HEK293 (cell line): ENCODE data around the gene SNTG2.

Source experiments
- CTCF ChIA-PET: fragments of 350-600 bp; formaldehyde crosslinking; extraction: SDS; loops from one replicate; lab custom pipeline; 2021; ENCODE audit warnings: antibody characterized with exemption; lab: Yijun Ruan, JAX
- POLR2A ChIA-PET: fragments of 300-600 bp; formaldehyde crosslinking; extraction: SDS; loops from one replicate; lab custom pipeline; 2020; ENCODE audit warnings: antibody characterized with exemption, inconsistent platforms; lab: Yijun Ruan, JAX
- H3K27ac ChIP-seq: fragments of 200-500 bp; sonication (Bioruptor generic); 2 replicates; pipeline ENCODE4 v1.5.1; 2014; ENCODE audit warnings: low read depth, low read length, control low read depth, inconsistent platforms; ENCODE audit errors: extremely low read depth
- H3K36me3 ChIP-seq, 2 experiments: fragments of 200-500 bp in 1 of 2; sonication (Bioruptor generic) in 1 of 2; 1 replicate in 1 of 2; 2 replicates in 1 of 2; pipeline ENCODE4 v1.5.1; 2014 to 2017; ENCODE audit warnings: inconsistent platforms in 2 of 2, low read length in 2 of 2; ENCODE audit not compliant: control insufficient read depth in 2 of 2, insufficient read depth in 1 of 2
- H3K4me1 ChIP-seq: fragments of 200-500 bp; sonication (Bioruptor generic); 2 replicates; pipeline ENCODE4 v1.5.1; 2014; ENCODE audit warnings: mild to moderate bottlenecking, low read length, inconsistent platforms; ENCODE audit not compliant: control insufficient read depth, insufficient read depth
- H3K4me3 ChIP-seq: 2 replicates; pipeline ENCODE4 v1.5.1; 2011; ENCODE audit warnings: low read depth, mild to moderate bottlenecking, control low read depth, low read length, moderate library complexity
- H3K9me3 ChIP-seq: fragments of 200-500 bp; sonication (Bioruptor generic); 2 replicates; pipeline ENCODE4 v1.5.1; 2014; ENCODE audit warnings: low read depth, low read length, inconsistent platforms; ENCODE audit not compliant: control insufficient read depth, insufficient read depth
- HOXA7 ChIP-seq: sonication (generic); formaldehyde crosslinking; IDR thresholded peaks from 2 replicates; pipeline ENCODE4 v1.8.1; 2022; ENCODE audit warnings: missing genetic modification reagents, borderline replicate concordance
- OVOL3 ChIP-seq: fragments of 450-650 bp; formaldehyde crosslinking; IDR thresholded peaks from 2 replicates; pipeline ENCODE4 v1.5.1; 2016; ENCODE audit warnings: missing biosample characterization, missing genetic modification characterization
- YY1 ChIP-seq: fragments of 450-650 bp; formaldehyde crosslinking; IDR thresholded peaks from 2 replicates; pipeline ENCODE4 v1.5.1; 2018; ENCODE audit warnings: missing biosample characterization, missing genetic modification characterization
- ZBTB17 ChIP-seq: fragments of 450-650 bp; formaldehyde crosslinking; IDR thresholded peaks from 2 replicates; pipeline ENCODE4 v1.5.1; 2016; ENCODE audit warnings: missing biosample characterization, missing genetic modification characterization
- ZBTB48 ChIP-seq: fragments of 450-650 bp; formaldehyde crosslinking; IDR thresholded peaks from 2 replicates; pipeline ENCODE4 v1.5.1; 2016; ENCODE audit warnings: missing biosample characterization, missing genetic modification characterization
- ZNF10 ChIP-seq: fragments of 450-650 bp; formaldehyde crosslinking; IDR thresholded peaks from 2 replicates; pipeline ENCODE4 v1.5.1; 2017; ENCODE audit warnings: missing biosample characterization, missing genetic modification characterization
- ZNF214 ChIP-seq: fragments of 450-650 bp; formaldehyde crosslinking; IDR thresholded peaks from 2 replicates; pipeline ENCODE4 v1.5.1; 2017; ENCODE audit warnings: missing biosample characterization, mild to moderate bottlenecking, missing genetic modification characterization, borderline replicate concordance
- ZNF223 ChIP-seq: fragments of 450-650 bp; formaldehyde crosslinking; IDR thresholded peaks from 2 replicates; pipeline ENCODE4 v1.5.1; 2016; ENCODE audit warnings: missing biosample characterization, missing genetic modification characterization
- ZNF292 ChIP-seq: fragments of 450-650 bp; formaldehyde crosslinking; IDR thresholded peaks from 2 replicates; pipeline ENCODE4 v1.5.1; 2016; ENCODE audit warnings: low read depth, missing biosample characterization, missing genetic modification characterization, borderline replicate concordance
- ZNF391 ChIP-seq: fragments of 450-650 bp; formaldehyde crosslinking; IDR thresholded peaks from 2 replicates; pipeline ENCODE4 v1.5.1; 2016; ENCODE audit warnings: low read depth, missing biosample characterization, missing genetic modification characterization, borderline replicate concordance
- ZNF664 ChIP-seq: fragments of 450-650 bp; formaldehyde crosslinking; IDR thresholded peaks from 2 replicates; pipeline ENCODE4 v1.5.1; 2016; ENCODE audit warnings: missing biosample characterization, missing genetic modification characterization
- ZNF768 ChIP-seq: fragments of 450-650 bp; formaldehyde crosslinking; IDR thresholded peaks from 2 replicates; pipeline ENCODE4 v1.5.1; 2018; ENCODE audit warnings: missing biosample characterization, mild to moderate bottlenecking, missing genetic modification characterization
- ZNF792 ChIP-seq: fragments of 450-650 bp; formaldehyde crosslinking; IDR thresholded peaks from 2 replicates; pipeline ENCODE4 v1.5.1; 2016; ENCODE audit warnings: missing biosample characterization, missing genetic modification characterization
- TF ChIP-seq, protein P1 (sequence below): fragments of 450-650 bp; formaldehyde crosslinking; IDR thresholded peaks from 2 replicates; pipeline ENCODE4 v1.5.1; 2016; ENCODE audit warnings: missing biosample characterization, missing genetic modification characterization, borderline replicate concordance
- TF ChIP-seq, protein P2 (sequence below): fragments of 450-650 bp; formaldehyde crosslinking; IDR thresholded peaks from 2 replicates; pipeline ENCODE4 v1.5.1; 2016; ENCODE audit warnings: missing biosample characterization, missing genetic modification characterization

SNTG2 gene

DNA sequence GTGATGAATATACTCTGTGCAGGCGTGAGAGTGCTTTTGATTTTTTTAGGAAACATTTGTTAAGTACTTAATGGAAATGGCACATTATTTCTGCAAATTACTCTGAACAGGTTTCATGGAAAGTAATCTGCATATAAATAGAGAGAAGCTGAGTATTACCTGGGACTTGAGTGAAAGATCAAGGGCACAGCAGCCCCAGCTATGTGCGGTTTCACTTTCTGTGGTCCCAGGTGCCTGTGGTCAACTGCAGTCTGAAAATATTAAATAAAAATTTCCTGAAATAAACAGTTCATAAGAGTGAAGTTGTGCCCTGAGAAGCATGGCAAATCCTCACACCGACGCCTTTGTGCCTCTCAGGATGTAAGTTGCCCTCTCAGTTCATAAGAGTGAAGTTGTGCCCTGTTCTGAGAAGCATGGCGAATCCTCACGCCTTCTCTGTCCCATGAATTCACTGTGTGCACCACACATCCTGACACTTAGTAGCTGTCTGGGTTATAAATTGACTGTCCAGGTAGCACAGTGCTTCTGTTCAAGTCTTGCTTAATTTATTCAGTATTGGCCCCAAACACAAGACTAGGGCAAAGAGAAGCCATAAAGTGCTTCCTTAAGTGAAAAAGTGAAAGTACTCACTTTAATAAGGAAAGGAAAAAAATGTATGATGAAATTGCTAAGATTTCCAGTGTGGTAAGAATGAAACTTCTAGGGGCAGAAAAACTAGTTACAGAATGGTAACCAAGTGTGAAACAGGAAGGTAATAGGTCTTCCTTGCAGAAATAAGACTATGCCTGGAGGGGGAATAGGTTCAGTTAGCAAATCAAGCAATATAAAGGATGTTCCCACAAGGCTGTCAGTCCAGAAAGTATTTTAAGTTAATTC lies 4.3 kb upstream of the SNTG2 start:
- CTCF ChIA-PET = no interaction called here
- TF ChIP-seq ZNF292 (tag by site-specific recombination) (no peak), ZNF768 (no peak), YY1 (no peak), HOXA7 (CRISPR knock-in tag) (no peak), ZNF664 (tag by site-specific recombination) (no peak), ZNF214 (tag by site-specific recombination) (no peak), ZBTB48 (tag by site-specific recombination) (no peak), ZNF10 (tag by site-specific recombination) (no peak), OVOL3 (no peak)
- TF ChIP-seq, protein P1, sequence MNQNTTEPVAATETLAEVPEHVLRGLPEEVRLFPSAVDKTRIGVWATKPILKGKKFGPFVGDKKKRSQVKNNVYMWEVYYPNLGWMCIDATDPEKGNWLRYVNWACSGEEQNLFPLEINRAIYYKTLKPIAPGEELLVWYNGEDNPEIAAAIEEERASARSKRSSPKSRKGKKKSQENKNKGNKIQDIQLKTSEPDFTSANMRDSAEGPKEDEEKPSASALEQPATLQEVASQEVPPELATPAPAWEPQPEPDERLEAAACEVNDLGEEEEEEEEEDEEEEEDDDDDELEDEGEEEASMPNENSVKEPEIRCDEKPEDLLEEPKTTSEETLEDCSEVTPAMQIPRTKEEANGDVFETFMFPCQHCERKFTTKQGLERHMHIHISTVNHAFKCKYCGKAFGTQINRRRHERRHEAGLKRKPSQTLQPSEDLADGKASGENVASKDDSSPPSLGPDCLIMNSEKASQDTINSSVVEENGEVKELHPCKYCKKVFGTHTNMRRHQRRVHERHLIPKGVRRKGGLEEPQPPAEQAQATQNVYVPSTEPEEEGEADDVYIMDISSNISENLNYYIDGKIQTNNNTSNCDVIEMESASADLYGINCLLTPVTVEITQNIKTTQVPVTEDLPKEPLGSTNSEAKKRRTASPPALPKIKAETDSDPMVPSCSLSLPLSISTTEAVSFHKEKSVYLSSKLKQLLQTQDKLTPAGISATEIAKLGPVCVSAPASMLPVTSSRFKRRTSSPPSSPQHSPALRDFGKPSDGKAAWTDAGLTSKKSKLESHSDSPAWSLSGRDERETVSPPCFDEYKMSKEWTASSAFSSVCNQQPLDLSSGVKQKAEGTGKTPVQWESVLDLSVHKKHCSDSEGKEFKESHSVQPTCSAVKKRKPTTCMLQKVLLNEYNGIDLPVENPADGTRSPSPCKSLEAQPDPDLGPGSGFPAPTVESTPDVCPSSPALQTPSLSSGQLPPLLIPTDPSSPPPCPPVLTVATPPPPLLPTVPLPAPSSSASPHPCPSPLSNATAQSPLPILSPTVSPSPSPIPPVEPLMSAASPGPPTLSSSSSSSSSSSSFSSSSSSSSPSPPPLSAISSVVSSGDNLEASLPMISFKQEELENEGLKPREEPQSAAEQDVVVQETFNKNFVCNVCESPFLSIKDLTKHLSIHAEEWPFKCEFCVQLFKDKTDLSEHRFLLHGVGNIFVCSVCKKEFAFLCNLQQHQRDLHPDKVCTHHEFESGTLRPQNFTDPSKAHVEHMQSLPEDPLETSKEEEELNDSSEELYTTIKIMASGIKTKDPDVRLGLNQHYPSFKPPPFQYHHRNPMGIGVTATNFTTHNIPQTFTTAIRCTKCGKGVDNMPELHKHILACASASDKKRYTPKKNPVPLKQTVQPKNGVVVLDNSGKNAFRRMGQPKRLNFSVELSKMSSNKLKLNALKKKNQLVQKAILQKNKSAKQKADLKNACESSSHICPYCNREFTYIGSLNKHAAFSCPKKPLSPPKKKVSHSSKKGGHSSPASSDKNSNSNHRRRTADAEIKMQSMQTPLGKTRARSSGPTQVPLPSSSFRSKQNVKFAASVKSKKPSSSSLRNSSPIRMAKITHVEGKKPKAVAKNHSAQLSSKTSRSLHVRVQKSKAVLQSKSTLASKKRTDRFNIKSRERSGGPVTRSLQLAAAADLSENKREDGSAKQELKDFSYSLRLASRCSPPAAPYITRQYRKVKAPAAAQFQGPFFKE (tag by site-specific recombination) = no peak
- Histone ChIP-seq H3K36me3 (no peaks in the 10 kb centered on the region), H3K9me3 (no peaks in the 10 kb centered on the region), H3K4me1 (no peaks in the 10 kb centered on the region), H3K27ac (no peak overlapping the region), H3K4me3 (no peak overlapping the region)
- POLR2A ChIA-PET = no interaction called here

- Histone ChIP-seq H3K9me3 (no peaks in the 10 kb centered on the region), H3K4me1 (no peaks in the 10 kb centered on the region)
- CTCF ChIA-PET = no interaction called here
- TF ChIP-seq ZNF223 (tag by site-specific recombination) (no peak), ZBTB17 (0 out of 2 replicates have a peak, but pooled peaks have one; percentile 41)
- TF ChIP-seq, all 188 proteins: peak for 1
- H3K27ac ChIP-seq = no peak overlapping the region
- POLR2A ChIA-PET = no interaction called here
- H3K36me3 ChIP-seq = no peaks in the 10 kb centered on the region
- peak overlapping the region; percentile 54 for H3K4me3 ChIP-seq
Measured at GRCh38 chr2:949384-950079, 1.1 kb upstream of the SNTG2 start.

GRCh38 chr2:951224-952006 lies 766 bp downstream of the SNTG2 start:
- Histone ChIP-seq H3K4me1 (no peaks in the 10 kb centered on the region), H3K36me3 (no peaks in the 10 kb centered on the region), H3K27ac (no peak overlapping the region), H3K9me3 (no peaks in the 10 kb centered on the region)
- CTCF ChIA-PET = no interaction called here
- TF ChIP-seq ZNF10 (tag by site-specific recombination) (no peak), ZNF391 (tag by site-specific recombination) (no peak), ZNF792 (no peak)
- TF ChIP-seq, protein P2, sequence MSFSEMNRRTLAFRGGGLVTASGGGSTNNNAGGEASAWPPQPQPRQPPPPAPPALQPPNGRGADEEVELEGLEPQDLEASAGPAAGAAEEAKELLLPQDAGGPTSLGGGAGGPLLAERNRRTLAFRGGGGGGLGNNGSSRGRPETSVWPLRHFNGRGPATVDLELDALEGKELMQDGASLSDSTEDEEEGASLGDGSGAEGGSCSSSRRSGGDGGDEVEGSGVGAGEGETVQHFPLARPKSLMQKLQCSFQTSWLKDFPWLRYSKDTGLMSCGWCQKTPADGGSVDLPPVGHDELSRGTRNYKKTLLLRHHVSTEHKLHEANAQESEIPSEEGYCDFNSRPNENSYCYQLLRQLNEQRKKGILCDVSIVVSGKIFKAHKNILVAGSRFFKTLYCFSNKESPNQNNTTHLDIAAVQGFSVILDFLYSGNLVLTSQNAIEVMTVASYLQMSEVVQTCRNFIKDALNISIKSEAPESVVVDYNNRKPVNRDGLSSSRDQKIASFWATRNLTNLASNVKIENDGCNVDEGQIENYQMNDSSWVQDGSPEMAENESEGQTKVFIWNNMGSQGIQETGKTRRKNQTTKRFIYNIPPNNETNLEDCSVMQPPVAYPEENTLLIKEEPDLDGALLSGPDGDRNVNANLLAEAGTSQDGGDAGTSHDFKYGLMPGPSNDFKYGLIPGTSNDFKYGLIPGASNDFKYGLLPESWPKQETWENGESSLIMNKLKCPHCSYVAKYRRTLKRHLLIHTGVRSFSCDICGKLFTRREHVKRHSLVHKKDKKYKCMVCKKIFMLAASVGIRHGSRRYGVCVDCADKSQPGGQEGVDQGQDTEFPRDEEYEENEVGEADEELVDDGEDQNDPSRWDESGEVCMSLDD (tag by site-specific recombination) = no peak
- TF ChIP-seq, all 188 proteins: peak for 0
- H3K4me3 ChIP-seq = peak overlapping the region; percentile 54; the same call in 1 of the 2 replicates
- POLR2A ChIA-PET = interaction anchor here (1.0 kb wide), 2 partner anchors 9 to 67 kb away, joined by 3 read pairs; no protein-coding TSS in a partner anchor
